Breast epithelium (tissue), 3 donors: ENCODE data around the gene RNF121.

Source experiments
- POLR2A ChIP-seq: fragments of 450-650 bp; IDR thresholded peaks from one replicate; pipeline ENCODE4 v1.6.1; 2016; ENCODE audit warnings: antibody characterized with exemption, mild to moderate bottlenecking, moderate library complexity
- TF ChIP-seq, protein P1 (sequence below), 3 donors: fragments of 450-650 bp; IDR thresholded peaks; one replicate each; pipeline ENCODE4 v1.5.1; 2016 to 2017; ENCODE audit warnings: antibody characterized with exemption in 3 of 3, mild to moderate bottlenecking in 3 of 3, moderate library complexity in 3 of 3

DNA sequence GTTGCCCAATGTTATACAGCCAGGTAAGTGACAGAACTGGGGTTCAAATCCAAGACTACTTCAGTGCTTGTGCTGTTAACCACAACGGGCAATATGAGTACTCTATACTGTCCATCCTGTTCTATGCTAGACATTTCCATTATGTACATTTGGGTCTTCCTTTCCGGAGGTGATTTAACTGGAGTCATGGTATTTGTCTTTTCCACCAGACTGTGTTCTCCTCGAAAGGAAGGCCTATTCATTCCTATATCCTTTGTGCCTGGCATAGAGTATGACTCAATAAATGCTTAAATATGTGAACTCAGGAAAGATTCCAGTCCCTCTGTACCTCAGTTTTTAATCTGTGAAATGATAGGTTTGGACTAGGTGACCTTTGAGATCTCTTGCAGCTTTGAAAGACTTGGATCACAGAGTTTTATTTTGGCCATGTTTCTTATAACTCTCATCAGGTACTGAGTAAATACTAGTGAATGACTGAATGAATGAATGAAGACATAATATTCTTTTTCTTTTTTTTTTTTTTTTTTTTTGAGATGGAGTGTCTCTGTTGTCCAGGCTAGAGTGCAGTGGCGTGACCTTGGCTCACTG is 6.6 kb downstream of the RNF121 start:
- TF ChIP-seq, protein P1, sequence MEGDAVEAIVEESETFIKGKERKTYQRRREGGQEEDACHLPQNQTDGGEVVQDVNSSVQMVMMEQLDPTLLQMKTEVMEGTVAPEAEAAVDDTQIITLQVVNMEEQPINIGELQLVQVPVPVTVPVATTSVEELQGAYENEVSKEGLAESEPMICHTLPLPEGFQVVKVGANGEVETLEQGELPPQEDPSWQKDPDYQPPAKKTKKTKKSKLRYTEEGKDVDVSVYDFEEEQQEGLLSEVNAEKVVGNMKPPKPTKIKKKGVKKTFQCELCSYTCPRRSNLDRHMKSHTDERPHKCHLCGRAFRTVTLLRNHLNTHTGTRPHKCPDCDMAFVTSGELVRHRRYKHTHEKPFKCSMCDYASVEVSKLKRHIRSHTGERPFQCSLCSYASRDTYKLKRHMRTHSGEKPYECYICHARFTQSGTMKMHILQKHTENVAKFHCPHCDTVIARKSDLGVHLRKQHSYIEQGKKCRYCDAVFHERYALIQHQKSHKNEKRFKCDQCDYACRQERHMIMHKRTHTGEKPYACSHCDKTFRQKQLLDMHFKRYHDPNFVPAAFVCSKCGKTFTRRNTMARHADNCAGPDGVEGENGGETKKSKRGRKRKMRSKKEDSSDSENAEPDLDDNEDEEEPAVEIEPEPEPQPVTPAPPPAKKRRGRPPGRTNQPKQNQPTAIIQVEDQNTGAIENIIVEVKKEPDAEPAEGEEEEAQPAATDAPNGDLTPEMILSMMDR (IDR thresholded peaks at IDR 0.05), result no peak
- no peak for TF ChIP-seq POLR2A
